HG02798 (cell line): ENCODE results near the gene BEST1.
"Not testable (repeated sequence)": the region's sequence is repeated elsewhere in the genome, so short reads cannot be mapped to it uniquely, and the experiment has no call there.

ENCODE experiments used
- ATAC-seq: cut with Tn5 transposase; IDR thresholded peaks from one replicate; pipeline ENCODE4 v1.9.1; 2021; ENCODE audit warnings: mild to moderate bottlenecking; ENCODE audit not compliant: unreplicated experiment, poor library complexity

The BEST1 gene

DNA sequence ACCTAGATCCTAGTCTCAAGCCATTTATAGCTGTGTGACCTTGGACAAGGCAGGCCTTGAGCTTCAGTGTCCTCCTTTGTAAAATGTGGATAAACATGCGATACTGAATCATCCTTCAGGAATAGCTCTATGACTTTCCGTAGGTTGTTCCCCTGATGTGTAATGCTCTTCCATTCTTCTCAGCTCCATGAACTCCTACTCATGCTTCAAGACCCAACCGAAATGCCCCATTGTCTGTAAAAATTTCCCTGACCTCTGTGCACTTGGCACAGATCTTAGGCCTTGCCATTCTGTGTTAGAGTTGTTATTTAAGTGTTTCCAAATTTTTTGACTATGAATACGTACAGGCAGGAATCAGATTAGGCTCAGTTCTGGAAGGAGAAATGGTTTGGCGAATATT lies 3.3 kb upstream of the BEST1 start:
- no peak for ATAC-seq

DNA sequence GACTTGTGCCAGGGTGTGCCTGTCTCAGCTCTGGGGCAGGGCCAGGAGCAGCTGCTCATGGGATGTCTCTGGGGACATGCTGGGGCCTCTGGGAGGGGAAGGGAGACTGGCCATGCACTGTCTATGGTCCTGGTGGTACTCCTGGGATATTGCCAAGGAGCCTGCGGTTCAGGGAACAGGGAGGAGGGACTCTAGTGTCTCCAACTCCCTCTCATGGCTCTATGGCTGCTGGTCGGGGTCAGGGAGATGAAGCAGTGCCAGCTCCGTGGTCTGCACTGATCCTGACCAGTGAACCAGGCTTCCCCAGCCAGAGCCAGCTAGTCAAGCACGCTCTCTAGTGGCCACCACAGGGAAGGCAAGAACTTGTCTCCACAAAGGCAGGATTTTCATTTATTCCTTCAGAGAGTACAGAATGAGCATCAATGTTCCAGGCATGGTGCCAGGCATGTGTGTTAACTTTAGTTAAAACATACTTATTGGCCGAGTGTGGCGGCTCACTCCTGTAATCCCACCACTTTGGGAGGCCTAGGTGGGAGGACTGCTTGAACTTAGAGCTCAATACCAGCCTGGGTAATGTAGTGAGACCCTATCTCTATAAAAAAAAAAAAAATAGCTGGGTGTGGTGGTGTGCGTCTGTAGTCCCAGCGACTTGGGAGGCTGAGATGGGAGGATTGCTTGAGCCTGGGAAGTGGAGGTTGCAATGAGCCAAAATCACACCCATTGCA lies 2.5 kb upstream of the BEST1 start:
- ATAC-seq, result no peak

- no peak for ATAC-seq
Observed at GRCh38 chr11:61948505-61948904, 1.6 kb upstream of the BEST1 start.

DNA sequence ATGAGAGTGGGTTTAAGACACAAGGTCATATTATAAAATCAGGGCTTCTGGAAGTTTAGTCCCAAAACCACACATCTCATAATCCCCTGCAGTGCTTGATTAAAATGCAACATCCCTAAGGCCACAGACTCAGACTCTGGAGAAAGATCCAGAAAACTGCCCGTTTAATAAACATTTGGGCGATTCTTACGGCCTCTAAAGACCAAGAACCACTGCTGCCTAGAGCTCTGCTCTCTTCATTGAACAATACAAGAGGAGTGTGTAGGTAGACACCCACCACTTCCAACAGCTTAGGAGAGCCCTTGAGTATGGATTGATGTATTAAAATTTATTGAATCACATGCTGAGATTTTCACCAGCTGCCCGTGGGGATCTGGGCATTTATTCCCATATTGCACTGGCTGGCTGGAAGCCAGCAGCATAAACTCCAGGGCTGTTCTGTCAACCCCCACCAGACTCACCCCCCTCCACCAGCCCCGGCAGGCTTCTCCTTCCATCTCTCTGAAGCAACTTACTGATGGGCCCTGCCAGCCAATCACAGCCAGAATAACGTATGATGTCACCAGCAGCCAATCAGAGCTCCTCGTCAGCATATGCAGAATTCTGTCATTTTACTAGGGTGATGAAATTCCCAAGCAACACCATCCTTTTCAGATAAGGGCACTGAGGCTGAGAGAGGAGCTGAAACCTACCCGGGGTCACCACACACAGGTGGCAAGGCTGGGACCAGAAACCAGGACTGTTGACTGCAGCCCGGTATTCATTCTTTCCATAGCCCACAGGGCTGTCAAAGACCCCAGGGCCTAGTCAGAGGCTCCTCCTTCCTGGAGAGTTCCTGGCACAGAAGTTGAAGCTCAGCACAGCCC lies 749 bp upstream of the BEST1 start:
- ATAC-seq, result peak; percentile 58

GRCh38 chr11:61951484-61952135 lies 1.5 kb downstream of the BEST1 start:
- ATAC-seq, result no peak

- ATAC-seq, result no peak
Observed at GRCh38 chr11:61952882-61953281, 2.7 kb downstream of the BEST1 start.

- not testable (repeated sequence) for ATAC-seq
Observed at GRCh38 chr11:61953632-61954031, 3.5 kb downstream of the BEST1 start.

DNA sequence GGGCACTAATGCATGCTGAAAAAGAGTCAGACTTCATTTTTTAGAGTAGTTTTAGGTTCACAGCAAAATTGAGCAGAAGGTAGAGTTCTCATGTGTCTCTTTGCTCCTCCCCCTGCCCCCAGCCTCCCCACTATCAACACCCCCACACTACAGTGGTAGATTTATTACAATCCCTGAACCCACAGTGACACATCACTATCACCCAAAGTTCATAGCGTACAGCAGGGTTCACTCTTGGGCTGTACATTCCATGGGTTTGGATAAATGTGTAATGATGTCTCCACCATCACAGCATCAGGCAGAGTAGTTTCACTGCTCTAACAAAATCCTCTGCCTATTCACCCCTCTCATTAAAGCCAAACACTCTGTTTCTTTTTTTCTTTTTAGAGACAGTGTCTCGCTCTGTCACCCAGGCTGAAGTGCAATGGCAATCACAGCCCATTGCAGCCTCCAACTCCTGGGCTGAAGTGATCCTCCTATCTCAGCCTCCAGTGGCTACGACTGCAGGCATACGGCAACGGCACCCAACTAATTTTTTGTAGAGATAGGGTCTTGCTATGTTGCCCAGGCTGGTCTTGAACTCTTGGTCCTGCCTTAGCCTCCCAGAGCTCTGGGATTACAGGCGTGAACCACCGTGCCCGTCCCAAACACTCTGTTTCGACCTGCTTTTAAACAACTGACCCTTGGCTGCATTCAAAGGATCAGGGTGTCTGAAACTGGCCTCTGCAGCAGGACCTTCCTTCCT lies 4.1 kb downstream of the BEST1 start:
- ATAC-seq, result no peak

- no peak for ATAC-seq
Observed at GRCh38 chr11:61954851-61955421, 4.8 kb downstream of the BEST1 start.

- no peak for ATAC-seq
Observed at GRCh38 chr11:61955422-61956135, 5.4 kb downstream of the BEST1 start.

DNA sequence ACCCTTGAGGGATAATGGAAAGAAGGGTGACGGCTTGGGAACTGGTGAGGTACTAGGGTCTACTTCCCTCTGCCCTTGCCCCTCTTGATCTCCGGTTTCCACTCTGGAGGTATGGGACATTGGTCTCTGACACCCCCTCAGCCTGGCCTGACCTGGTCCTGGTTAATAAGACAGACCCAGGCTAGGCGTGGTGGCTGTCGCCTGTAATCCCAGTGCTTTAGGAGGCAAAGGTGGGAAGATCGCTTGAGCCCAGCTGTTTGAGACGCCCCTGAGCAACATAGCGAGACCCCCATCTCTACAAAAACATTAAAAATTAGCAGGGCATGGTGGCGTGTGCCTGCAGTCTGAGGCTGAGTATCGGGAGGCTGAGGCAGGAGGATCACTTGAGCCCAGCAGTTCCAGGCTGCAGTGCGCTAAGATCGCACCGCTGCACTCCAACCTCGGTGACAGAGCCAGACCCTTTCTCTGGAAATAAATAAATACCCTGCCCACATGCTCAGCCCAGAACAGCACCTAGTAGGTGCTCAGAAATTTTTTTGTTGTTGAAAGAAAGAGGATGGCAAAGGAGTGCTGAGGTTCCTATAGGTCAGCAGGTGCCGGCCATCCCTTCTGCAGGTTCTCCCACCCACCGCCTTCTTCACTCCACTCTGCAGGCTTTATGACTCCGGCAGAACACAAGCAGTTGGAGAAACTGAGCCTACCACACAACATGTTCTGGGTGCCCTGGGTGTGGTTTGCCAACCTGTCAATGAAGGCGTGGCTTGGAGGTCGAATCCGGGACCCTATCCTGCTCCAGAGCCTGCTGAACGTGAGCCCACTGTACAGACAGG lies 6.3 kb downstream of the BEST1 start:
- ATAC-seq, result no peak

- ATAC-seq, result no peak
Observed at GRCh38 chr11:61957021-61957770, 7.0 kb downstream of the BEST1 start.

DNA sequence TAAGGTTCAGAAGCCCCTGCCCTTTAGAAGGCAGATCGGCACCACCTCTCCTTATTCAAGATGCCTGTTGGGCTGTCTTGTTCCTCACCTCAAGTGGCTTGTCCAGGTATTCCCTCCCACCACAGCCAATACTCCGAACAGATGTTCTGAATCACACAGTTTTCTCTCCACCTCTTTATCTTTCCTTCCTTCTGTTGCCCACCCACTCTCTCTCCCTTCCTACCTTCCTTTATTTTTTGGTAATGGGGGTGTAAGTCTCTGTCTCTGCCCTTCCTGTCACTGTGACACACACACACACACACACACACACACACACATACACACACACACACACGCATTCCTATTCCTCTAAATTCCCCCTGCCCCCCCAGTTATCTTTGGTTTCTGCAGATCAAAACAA lies 8.4 kb downstream of the BEST1 start:
- no peak for ATAC-seq

GRCh38 chr11:61959114-61959513 lies 9.0 kb downstream of the BEST1 start:
- ATAC-seq, result no peak

DNA sequence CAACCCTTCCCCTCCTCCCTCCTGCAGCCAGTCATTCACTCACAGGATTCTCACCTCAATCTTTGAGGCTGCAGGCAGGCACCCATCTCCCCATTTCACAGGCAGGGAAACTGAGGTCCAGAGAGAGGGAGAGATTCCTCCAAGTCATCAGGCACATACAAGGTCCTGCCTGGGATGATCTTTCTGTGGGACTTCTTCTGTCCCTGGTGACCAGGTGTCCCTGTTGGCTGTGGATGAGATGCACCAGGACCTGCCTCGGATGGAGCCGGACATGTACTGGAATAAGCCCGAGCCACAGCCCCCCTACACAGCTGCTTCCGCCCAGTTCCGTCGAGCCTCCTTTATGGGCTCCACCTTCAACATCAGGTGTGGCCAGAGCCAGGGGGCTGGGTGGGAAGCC lies 9.5 kb downstream of the BEST1 start:
- no peak for ATAC-seq

- ATAC-seq, result no peak
Observed at GRCh38 chr11:61960532-61960931, 10.4 kb downstream of the BEST1 start.

DNA sequence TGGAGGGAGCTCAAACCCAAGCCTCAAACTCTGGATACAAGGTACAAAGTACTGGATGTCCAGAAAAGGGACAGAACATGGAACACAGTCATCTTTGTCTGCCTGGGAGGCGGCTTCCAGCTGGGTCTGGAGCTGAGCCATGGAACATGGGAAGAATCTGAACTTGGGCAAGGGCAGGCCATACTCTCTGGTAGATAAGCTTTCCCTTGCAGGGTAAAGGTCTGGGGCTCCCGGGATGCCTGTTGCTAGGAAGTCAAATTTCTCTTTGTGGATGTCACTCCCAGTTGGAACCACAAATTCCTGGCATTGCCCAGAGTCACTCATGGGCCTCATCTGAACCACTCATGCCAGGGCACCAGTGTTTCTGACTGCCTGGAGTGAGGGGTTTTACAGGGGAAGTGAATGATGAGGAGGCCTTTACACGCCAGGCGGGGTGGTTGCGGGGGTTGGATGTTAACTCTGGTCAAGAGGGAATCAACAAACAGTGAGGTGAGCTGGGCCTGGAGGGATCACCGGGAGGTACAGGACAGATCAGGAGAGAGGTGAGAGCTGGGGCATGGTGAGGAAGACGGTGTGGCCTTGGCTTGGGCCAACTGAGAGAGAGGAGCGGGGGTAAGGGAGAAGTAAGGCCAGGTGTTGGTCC lies 11.5 kb downstream of the BEST1 start:
- no peak for ATAC-seq
